Ovary (tissue), 9 donors: ENCODE measurements around the gene LMOD3. TPM values are rescaled to one million over a fixed set of nuclear protein-coding genes. Genes with fewer than 3 reads are reported as not detected.

Experiments
- DNase-seq, 5 donors: peaks; one replicate each; pipeline ENCODE4 v3.0.0-alpha.2; 2019 to 2020
- H3K27ac ChIP-seq, 2 donors: fragments of 200-600 bp; one replicate each; pipeline versions ENCODE4 v1.5.1 to v1.8.0; 2019 to 2022
- H3K27me3 ChIP-seq: fragments of 200-600 bp; one replicate; pipeline ENCODE4 v1.8.0; 2022
- H3K36me3 ChIP-seq: fragments of 200-600 bp; sonication (generic); one replicate; pipeline ENCODE4 v1.5.1; 2019
- H3K4me1 ChIP-seq: one replicate; pipeline ENCODE4 v1.8.1; 2013; ENCODE audit warnings: mild to moderate bottlenecking, moderate library complexity; ENCODE audit not compliant: insufficient read depth
- H3K4me3 ChIP-seq: fragments of 200-600 bp; sonication (generic); one replicate; pipeline ENCODE4 v1.5.1; 2017
- H3K9me3 ChIP-seq, 2 donors: fragments of 200-600 bp in 1 of 2; sonication (generic) in 1 of 2; one replicate each; pipeline versions ENCODE4 v1.5.1 to v1.8.1; 2013 to 2019; ENCODE audit warnings: mild to moderate bottlenecking in 1 of 2, moderate library complexity in 1 of 2
- EP300 ChIP-seq: sonication (generic); formaldehyde crosslinking; IDR thresholded peaks from one replicate; pipeline ENCODE4 v1.6.1; 2017; ENCODE audit warnings: antibody characterized with exemption
- POLR2A ChIP-seq: fragments of 450-650 bp; IDR thresholded peaks from one replicate; pipeline ENCODE4 v1.6.1; 2017; ENCODE audit warnings: antibody characterized with exemption, mild to moderate bottlenecking, moderate library complexity
- WGBS, 3 donors: extraction: QIAGEN DNeasy Blood & Tissue Kit in 1 of 3; methylation state at CpG; one replicate each; pipeline versions ENCODE4 v1.1.5 to v1.1.7; 2013 to 2017; 5-methylcytosine and 5-hydroxymethylcytosine counted together
- intact Hi-C, 4 donors: fragments of 100-400 bp; cut with DNase I; formaldehyde crosslinking; loops; one replicate each; pipeline versions ENCODE4 v1.11.0 to v1.15.1; 2022 to 2023
- polyA plus RNA-seq, 2 donors: library from polyadenylated mRNA; stranded (reverse); fragments of 200-250 nt in 1 of 2; fragments of 350-450 nt in 1 of 2; fragmentation: Illumina TruSeq in 1 of 2; extraction: RNeasy Lipid Tissue Mini Kit (QIAGEN cat#74804) in 1 of 2; gene quantifications; one replicate each; pipeline ENCODE4 v1.2.3, GENCODE V29; 2013 to 2014
- total RNA-seq, 7 donors: library from RNA; depleted of rRNA in 2 of 7; stranded (reverse); fragments of >200 nt in 2 of 7; fragmentation: NEBNext Ultra II Directional in 3 of 7; extraction: Animal tissue kit (Norgen Biotek cat#: 25700) in 3 of 7; gene quantifications; one replicate each; pipeline versions ENCODE4 v1.1.0 to v1.2.4, GENCODE V29; 2016 to 2023
- TF ChIP-seq, protein P1 (sequence below), 3 donors: fragments of 450-650 bp in 2 of 3; fragments of 200-600 bp in 1 of 3; IDR thresholded peaks; one replicate each; pipeline versions ENCODE4 v1.5.1 to v1.8.0; 2016 to 2022; ENCODE audit warnings: antibody characterized with exemption in 3 of 3, mild to moderate bottlenecking in 1 of 3
- donor health status: DM: no; HTN: no; CAD: no; lungs with moderate emphysema.
- donor health status: DM: no; HTN: no; CAD: no.
- donor health status: Bipolar disorder and iron deficiency.
- donor health status: DM: yes; HTN: yes; CAD: no.
- donor health status: DM: no; HTN: no; CAD: no.
- donor health status: DM: yes; HTN: yes; CAD: no.

Gene LMOD3
- total and polyA plus RNA-seq, 9 donors = 0.10 to 0.36 (median 0.13) TPM; not detected in 6

DNA sequence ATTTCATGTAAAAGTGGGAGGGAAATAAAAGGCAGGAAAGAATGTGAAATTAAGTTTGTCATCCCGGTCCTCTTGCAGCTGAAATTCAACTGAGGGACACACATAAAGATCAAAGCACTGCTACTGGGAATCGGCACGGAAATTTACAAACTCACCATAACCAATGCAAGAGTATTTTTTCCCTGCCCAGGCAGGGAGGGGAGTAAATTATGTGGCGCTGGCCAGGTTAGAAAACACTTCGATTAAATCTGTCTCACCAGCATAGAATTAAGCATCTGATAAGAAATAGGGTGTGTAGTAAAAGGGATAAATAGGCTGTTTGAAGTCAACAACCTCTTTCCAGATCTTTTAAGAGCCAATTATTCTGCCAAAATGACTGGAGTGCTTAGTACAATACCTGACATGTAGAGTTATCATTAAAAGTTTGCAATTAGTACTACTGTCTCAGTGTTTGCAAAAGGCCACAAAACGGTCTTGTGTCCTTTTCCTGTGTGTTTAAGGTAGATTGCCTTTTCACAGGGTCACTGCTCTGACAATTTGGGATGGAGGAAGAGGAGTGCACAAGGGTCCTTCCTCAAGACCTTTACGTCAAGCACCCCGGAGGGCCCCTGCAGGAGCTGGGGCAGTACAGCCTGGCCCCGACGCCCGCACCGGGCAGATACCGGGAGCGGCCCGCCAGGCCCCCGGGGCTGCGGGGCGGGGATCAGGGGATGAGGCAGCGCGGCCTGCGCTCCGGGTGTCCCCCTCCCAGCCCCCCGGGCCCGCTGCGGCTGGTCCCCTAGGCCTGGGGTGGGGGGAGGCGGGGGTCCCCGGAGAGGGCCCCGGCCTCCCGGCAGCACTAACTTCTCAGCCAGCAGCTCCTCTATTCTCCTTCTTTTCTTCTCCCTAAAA, 42.9 kb downstream of the LMOD3 start:
- 1 to 3% (median 2%) methylated on average over 24 to 29 of the region's 29 CpGs for WGBS, 3 donors
- Histone ChIP-seq H3K36me3 (no peaks in the 10 kb centered on the region), H3K27ac (peak overlapping the region; percentile 60 to 66), H3K4me1 (peaks cover 9% of the 10 kb centered on the region), H3K9me3 (no peaks in the 10 kb centered on the region), H3K4me3 (peak overlapping the region; percentile 92), H3K27me3 (no peaks in the 10 kb centered on the region)
- DNase-seq = peak in 3 of 5 donors; percentile 45 to 57 (median 52)
- TF ChIP-seq, protein P1, sequence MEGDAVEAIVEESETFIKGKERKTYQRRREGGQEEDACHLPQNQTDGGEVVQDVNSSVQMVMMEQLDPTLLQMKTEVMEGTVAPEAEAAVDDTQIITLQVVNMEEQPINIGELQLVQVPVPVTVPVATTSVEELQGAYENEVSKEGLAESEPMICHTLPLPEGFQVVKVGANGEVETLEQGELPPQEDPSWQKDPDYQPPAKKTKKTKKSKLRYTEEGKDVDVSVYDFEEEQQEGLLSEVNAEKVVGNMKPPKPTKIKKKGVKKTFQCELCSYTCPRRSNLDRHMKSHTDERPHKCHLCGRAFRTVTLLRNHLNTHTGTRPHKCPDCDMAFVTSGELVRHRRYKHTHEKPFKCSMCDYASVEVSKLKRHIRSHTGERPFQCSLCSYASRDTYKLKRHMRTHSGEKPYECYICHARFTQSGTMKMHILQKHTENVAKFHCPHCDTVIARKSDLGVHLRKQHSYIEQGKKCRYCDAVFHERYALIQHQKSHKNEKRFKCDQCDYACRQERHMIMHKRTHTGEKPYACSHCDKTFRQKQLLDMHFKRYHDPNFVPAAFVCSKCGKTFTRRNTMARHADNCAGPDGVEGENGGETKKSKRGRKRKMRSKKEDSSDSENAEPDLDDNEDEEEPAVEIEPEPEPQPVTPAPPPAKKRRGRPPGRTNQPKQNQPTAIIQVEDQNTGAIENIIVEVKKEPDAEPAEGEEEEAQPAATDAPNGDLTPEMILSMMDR (IDR thresholded peaks at IDR 0.05) = no peak
- no peak for TF ChIP-seq POLR2A
- TF ChIP-seq EP300 = no peak
- intact Hi-C loops = no loop called here

DNA sequence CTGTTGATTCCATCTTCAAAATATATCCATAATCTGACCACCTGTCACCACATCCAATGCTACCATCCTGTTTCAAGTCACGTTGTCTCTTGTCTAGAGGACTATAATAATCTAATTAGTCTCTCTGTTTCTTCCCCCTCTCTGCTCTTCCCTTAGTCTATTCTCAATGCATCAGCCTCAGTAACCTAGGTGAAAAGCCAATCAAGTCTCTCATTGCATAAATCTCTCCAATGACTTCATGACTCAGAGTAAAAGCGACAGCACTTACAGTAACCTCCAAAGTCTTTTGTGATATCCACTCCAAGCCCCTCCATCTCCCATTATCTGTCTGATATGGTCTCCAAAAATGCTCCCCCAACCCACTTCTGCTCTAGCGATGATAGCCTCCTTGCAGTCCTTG, 49.5 kb downstream of the LMOD3 start:
- no peaks in the 10 kb centered on the region for H3K36me3 ChIP-seq
- intact Hi-C loops = no loop called here
- no peaks in the 10 kb centered on the region for H3K9me3 ChIP-seq
- no peak overlapping the region for H3K27ac ChIP-seq
- H3K4me1 ChIP-seq = peaks cover 2% of the 10 kb centered on the region
- no peak overlapping the region for H3K4me3 ChIP-seq
- no peak for TF ChIP-seq EP300
- TF ChIP-seq, protein P1 (IDR thresholded peaks at IDR 0.05) = no peak
- TF ChIP-seq POLR2A = no peak
- H3K27me3 ChIP-seq = no peaks in the 10 kb centered on the region
- no peak for DNase-seq
- WGBS, 3 donors = 93 to 97% (median 94%) methylated on average over 3 of the region's 3 CpGs

DNA sequence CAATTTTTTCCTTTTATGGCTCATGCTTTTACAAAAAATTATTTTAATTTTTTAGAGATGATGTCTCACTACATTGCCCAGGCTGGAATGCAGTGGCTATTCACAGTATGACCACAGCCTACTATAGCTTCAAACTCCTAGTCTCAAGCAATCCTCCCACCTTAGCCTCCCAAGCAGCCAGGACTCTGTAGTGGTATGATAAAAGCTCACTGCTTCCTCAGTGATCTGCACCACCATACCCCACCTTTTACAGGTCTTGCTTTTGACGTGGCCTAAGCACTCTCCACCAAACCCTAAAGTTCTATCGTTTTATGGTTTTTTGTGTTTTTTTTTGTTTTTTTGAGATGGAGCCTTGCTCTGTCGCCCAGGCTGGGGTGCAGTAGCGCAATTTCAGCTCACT, 56.3 kb downstream of the LMOD3 start:
- H3K36me3 ChIP-seq = no peaks in the 10 kb centered on the region
- DNase-seq = no peak
- H3K27me3 ChIP-seq = no peaks in the 10 kb centered on the region
- no peak for TF ChIP-seq EP300
- TF ChIP-seq POLR2A = no peak
- TF ChIP-seq, protein P1 (IDR thresholded peaks at IDR 0.05) = no peak
- no peak overlapping the region for H3K27ac ChIP-seq
- no peaks in the 10 kb centered on the region for H3K4me1 ChIP-seq
- intact Hi-C loops = no loop called here
- H3K9me3 ChIP-seq = no peaks in the 10 kb centered on the region
- 72 to 73% (median 72%) methylated on average over 4 of the region's 4 CpGs for WGBS, 3 donors
- no peak overlapping the region for H3K4me3 ChIP-seq

DNA sequence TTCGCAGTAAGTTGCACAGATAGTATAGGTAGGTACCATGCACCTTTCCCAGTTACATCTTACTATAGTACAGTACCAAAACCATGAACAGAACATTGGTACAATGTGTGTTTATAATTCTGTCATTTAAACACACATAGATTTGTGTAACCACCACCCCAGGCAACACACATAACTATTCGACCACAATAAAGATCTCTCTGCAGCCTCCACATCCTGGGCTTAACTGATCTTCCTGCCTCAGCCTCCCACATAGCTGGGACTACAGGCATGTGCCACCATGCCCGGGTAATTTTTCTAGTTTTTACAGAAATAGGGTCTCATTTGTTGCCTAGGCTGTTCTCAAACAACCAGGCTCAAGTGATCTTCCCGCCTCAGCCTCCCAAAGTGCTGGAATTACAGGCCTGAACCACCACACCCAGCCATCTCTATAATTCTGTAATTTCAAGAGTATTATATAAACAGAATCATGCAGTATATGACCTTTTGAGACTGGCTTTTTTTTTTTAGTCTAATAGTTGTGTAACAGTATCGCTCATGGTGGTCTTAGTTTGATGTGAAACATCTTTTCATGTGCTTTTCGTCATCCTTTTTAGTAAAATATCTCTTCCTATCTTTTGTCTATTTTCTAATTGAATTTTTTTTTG, 57.0 kb downstream of the LMOD3 start:
- Histone ChIP-seq H3K4me1 (no peaks in the 10 kb centered on the region), H3K36me3 (no peaks in the 10 kb centered on the region), H3K4me3 (no peak overlapping the region), H3K27me3 (no peaks in the 10 kb centered on the region), H3K27ac (no peak overlapping the region), H3K9me3 (no peaks in the 10 kb centered on the region)
- no peak for DNase-seq
- 91 to 96% (median 95%) methylated on average over 6 of the region's 6 CpGs for WGBS, 3 donors
- TF ChIP-seq, protein P1 (IDR thresholded peaks at IDR 0.05) = no peak
- TF ChIP-seq EP300 (no peak), POLR2A (no peak)
- intact Hi-C loops = no loop called here
